Progenitor cell of endocrine pancreas (in vitro differentiated cells): ENCODE data around the gene NCBP3. TPM values are rescaled to one million over a fixed set of nuclear protein-coding genes. Genes with fewer than 3 reads are reported as not detected.

ENCODE experiments used
- DNase-seq: peaks from one replicate; pipeline ENCODE4 v3.0.0; 2021; ENCODE audit warnings: low spot score; ENCODE audit not compliant: unreplicated experiment
- H3K27ac Mint-ChIP-seq: 2 replicates; pipeline ENCODE4 v1.8.0; 2021; ENCODE audit warnings: mild to moderate bottlenecking, moderate library complexity, mixed read lengths
- H3K27me3 Mint-ChIP-seq: 2 replicates; pipeline ENCODE4 v1.8.0; 2021; ENCODE audit warnings: mixed read lengths
- H3K36me3 Mint-ChIP-seq: 2 replicates; pipeline ENCODE4 v1.8.0; 2022; ENCODE audit warnings: mixed read lengths; ENCODE audit not compliant: insufficient read depth
- H3K4me1 Mint-ChIP-seq: 2 replicates; pipeline ENCODE4 v1.8.0; 2021; ENCODE audit warnings: low read depth, mixed read lengths
- H3K4me3 Mint-ChIP-seq: 2 replicates; pipeline ENCODE4 v1.8.0; 2021; ENCODE audit warnings: low read depth, mild to moderate bottlenecking, moderate library complexity, mixed read lengths
- H3K9me3 Mint-ChIP-seq: 2 replicates; pipeline ENCODE4 v1.8.0; 2021; ENCODE audit warnings: low read depth, mixed read lengths
- total RNA-seq: library from RNA; stranded (reverse); gene quantifications from 2 replicates; pipeline ENCODE4 v1.2.1, GENCODE V29; 2021
- TF ChIP-seq, protein P1 (sequence below): fragments of 200-600 bp; sonication (generic); IDR thresholded peaks from one replicate; pipeline ENCODE4 v1.5.0; 2021; ENCODE audit warnings: antibody characterized with exemption, mild to moderate bottlenecking; ENCODE audit not compliant: unreplicated experiment

The NCBP3 gene
- total RNA-seq, 1 donor from 2014 or later, result 90.9 TPM

DNA sequence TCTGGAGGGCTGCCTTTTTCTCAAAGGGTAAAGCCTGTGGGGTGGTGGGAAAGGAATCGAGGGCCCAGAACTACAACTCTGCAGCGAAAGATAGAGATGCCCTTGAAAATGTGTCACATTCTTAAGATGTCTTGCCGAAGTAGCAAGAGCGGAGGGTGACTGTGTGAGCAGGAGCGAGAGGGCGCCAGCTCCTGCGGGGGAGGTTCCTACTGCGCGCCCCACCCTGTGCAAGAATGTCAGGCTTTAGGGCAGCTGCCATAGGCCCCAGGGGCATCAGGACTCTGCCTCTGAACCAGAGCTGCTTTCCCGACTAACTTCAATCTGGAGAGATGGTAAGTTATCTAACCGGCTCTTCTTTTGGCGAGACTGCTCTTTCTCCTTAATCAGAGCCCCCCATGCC, 33.3 kb downstream of the NCBP3 start:
- Mint-ChIP-seq H3K4me3 (no peak overlapping the region), H3K27me3 (no peaks in the 10 kb centered on the region), H3K4me1 (no peaks in the 10 kb centered on the region), H3K36me3 (peaks cover 24% of the 10 kb centered on the region), H3K27ac (peak overlapping the region; percentile 70), H3K9me3 (no peaks in the 10 kb centered on the region)
- TF ChIP-seq, protein P1, sequence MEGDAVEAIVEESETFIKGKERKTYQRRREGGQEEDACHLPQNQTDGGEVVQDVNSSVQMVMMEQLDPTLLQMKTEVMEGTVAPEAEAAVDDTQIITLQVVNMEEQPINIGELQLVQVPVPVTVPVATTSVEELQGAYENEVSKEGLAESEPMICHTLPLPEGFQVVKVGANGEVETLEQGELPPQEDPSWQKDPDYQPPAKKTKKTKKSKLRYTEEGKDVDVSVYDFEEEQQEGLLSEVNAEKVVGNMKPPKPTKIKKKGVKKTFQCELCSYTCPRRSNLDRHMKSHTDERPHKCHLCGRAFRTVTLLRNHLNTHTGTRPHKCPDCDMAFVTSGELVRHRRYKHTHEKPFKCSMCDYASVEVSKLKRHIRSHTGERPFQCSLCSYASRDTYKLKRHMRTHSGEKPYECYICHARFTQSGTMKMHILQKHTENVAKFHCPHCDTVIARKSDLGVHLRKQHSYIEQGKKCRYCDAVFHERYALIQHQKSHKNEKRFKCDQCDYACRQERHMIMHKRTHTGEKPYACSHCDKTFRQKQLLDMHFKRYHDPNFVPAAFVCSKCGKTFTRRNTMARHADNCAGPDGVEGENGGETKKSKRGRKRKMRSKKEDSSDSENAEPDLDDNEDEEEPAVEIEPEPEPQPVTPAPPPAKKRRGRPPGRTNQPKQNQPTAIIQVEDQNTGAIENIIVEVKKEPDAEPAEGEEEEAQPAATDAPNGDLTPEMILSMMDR, result no peak
- no peak for DNase-seq

DNA sequence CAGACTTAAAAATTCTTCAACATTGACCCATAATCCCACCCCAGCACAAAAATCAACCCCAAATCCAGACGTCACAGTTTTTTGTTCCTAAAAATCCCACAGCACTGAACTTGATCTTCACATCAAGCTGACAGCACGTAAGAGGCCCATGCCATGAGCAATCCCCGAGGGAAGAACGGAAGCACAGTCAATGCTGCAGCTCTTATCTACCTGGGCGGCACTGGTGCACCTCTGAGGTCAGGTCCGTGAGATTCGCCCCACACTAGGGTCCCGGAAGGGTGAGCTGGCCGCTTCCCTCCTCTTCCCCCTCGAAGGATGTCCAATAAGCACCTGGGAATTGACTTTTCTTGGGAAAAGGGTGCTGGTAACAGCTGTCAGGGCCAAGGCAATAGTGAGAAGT, 33.8 kb downstream of the NCBP3 start:
- TF ChIP-seq, protein P1, result no peak
- H3K27me3 Mint-ChIP-seq, result no peaks in the 10 kb centered on the region
- no peak overlapping the region for H3K4me3 Mint-ChIP-seq
- peaks cover 25% of the 10 kb centered on the region for H3K36me3 Mint-ChIP-seq
- H3K4me1 Mint-ChIP-seq, result no peaks in the 10 kb centered on the region
- DNase-seq, result no peak
- no peaks in the 10 kb centered on the region for H3K9me3 Mint-ChIP-seq
- no peak overlapping the region for H3K27ac Mint-ChIP-seq

DNA sequence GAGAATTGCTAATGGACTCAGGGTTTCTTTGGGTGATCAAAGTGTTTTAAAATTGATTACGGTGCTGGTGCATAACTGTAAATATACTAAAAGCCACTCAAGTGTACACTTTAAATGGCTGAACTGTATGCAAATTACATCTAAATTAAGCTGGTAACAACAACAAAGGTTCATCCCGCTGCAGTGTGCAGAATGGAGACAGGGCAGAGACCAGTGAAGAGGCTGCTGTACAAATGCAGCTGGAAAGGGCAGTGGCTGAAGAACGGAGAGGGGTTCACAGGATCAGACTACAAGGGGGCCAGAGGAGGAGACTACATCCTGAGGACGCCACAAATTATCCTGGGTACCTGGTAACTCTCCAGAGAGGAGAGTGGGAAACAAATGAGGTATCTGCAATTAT, 36.0 kb downstream of the NCBP3 start:
- no peaks in the 10 kb centered on the region for H3K9me3 Mint-ChIP-seq
- TF ChIP-seq, protein P1, result no peak
- peak overlapping the region; percentile 56 for H3K27ac Mint-ChIP-seq
- no peaks in the 10 kb centered on the region for H3K27me3 Mint-ChIP-seq
- H3K4me3 Mint-ChIP-seq, result no peak overlapping the region
- H3K4me1 Mint-ChIP-seq, result no peaks in the 10 kb centered on the region
- H3K36me3 Mint-ChIP-seq, result peaks cover 20% of the 10 kb centered on the region
- no peak for DNase-seq

DNA sequence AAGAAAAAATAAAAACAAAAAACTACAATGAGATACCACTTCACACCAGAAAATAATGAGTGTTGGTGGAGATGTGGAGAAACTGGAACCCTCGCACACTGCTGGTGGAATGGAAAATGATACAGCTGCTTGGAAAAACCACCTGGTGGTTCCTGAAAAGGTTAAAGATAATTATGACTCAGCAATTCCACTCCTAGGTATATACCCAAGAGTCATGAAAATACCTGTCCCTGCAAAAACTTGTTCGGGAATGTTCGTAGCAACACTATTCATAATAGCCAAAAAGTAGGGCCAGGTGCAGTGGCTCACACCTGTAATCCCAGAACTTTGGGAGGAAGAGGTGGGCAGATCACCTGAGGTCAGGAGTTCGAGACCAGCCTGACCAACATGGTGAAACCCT, 36.9 kb downstream of the NCBP3 start:
- Mint-ChIP-seq H3K4me1 (no peaks in the 10 kb centered on the region), H3K36me3 (peaks cover 15% of the 10 kb centered on the region), H3K4me3 (no peak overlapping the region), H3K27ac (no peak overlapping the region), H3K27me3 (no peaks in the 10 kb centered on the region), H3K9me3 (no peaks in the 10 kb centered on the region)
- TF ChIP-seq, protein P1, result no peak
- DNase-seq, result no peak

DNA sequence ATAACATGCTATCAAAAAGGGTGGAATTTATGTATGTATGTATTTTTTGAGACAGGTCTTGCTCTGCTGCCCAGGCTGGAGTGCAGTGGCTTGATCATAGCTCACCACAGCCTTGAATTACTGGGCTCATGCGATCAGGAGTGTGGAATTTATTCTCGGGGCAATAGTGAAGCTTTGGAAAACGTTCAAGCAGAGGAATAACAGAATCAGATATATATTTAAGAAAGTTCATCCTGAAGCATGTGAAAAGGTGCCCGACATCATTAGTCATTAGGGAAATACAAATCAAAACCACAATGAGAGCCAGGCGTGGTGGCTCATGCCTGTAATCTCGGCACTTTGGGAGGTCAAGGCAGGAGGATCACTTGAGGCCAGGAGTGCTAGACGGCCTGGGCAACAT, 37.3 kb downstream of the NCBP3 start:
- peak overlapping the region; percentile 86 for H3K27ac Mint-ChIP-seq

More for the DNA sequence above, 37.3 kb downstream of the NCBP3 start:
- peaks cover 14% of the 10 kb centered on the region for H3K36me3 Mint-ChIP-seq
- DNase-seq, result no peak
- H3K4me3 Mint-ChIP-seq, result no peak overlapping the region
- no peaks in the 10 kb centered on the region for H3K9me3 Mint-ChIP-seq
- H3K4me1 Mint-ChIP-seq, result no peaks in the 10 kb centered on the region
- TF ChIP-seq, protein P1, result no peak
- H3K27me3 Mint-ChIP-seq, result no peaks in the 10 kb centered on the region
